ENCODE measurements around the gene RTL1. TPM values are rescaled to one million over a fixed set of nuclear protein-coding genes. Genes with fewer than 3 reads are reported as not detected.

The RTL1 gene
- total and polyA plus RNA-seq, 2 of the 13 experiments (the other 11 are each of a cell fraction or from before 2014, with no cell fraction given), result not detected

DNA sequence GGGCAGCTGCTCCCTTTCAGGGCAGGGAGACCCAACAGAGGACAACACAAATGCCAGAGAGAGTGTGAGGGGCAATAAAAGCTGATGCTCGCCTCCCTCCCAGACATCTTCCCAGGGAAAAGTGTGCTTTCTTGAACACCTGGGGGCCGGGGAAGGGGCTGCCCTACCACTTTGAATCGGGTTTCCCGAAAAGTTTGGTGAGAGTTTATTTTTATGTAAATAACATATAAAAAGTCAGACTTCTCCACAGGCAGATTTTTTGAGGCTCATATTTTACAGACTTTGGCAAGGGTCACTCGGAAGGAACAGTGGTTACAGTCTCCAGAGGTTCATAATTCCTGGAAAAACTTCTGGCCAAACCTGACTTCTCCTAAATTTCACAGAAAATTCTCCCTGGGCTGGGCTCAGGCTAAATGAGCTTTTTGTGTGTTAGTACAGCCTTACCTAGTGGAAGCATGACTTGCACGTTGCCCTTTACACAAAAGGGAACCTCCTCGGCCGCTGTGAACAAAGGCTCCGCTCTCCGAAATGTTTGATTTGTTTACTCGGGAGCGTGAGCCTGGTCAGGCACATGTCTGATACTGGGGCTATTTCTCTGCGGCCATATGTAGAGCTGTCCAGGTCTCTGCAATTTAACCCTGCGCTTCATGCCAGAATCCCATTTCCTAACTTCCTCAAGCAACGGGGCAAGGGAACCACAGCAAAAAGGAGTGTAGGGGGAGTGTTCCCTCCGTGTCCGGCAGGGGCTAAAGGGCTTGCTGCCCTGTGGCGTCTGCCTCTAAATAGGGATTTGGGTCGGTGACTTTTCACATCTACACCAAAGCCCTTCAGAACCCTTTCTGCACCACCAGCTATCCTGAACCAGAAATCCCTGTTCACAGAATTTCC lies 3.4 kb downstream of the RTL1 start (continued):
- TF ChIP-seq, protein P1, sequence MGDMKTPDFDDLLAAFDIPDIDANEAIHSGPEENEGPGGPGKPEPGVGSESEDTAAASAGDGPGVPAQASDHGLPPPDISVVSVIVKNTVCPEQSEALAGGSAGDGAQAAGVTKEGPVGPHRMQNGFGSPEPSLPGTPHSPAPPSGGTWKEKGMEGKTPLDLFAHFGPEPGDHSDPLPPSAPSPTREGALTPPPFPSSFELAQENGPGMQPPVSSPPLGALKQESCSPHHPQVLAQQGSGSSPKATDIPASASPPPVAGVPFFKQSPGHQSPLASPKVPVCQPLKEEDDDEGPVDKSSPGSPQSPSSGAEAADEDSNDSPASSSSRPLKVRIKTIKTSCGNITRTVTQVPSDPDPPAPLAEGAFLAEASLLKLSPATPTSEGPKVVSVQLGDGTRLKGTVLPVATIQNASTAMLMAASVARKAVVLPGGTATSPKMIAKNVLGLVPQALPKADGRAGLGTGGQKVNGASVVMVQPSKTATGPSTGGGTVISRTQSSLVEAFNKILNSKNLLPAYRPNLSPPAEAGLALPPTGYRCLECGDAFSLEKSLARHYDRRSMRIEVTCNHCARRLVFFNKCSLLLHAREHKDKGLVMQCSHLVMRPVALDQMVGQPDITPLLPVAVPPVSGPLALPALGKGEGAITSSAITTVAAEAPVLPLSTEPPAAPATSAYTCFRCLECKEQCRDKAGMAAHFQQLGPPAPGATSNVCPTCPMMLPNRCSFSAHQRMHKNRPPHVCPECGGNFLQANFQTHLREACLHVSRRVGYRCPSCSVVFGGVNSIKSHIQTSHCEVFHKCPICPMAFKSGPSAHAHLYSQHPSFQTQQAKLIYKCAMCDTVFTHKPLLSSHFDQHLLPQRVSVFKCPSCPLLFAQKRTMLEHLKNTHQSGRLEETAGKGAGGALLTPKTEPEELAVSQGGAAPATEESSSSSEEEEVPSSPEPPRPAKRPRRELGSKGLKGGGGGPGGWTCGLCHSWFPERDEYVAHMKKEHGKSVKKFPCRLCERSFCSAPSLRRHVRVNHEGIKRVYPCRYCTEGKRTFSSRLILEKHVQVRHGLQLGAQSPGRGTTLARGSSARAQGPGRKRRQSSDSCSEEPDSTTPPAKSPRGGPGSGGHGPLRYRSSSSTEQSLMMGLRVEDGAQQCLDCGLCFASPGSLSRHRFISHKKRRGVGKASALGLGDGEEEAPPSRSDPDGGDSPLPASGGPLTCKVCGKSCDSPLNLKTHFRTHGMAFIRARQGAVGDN (CRISPR knock-in tag; IDR thresholded peaks at IDR 0.05), result peak; percentile 62
- TF ChIP-seq ZNF7 (CRISPR knock-in tag; IDR thresholded peaks at IDR 0.05), result no peak
- no peak for TF ChIP-seq GZF1 (CRISPR knock-in tag; IDR thresholded peaks at IDR 0.05)
- no peak for TF ChIP-seq RBM39 (IDR thresholded peaks at IDR 0.05; ENCODE audit: low read depth, low read length, poor library complexity, severe bottlenecking)
- TF ChIP-seq CENPX (CRISPR knock-in tag; IDR thresholded peaks at IDR 0.05), result no peak
- TF ChIP-seq TBL1XR1 (IDR thresholded peaks at IDR 0.05; ENCODE audit: borderline replicate concordance, low read length, partially characterized antibody), result no peak
